IPS DF 6.9 (cell line): ENCODE measurements around the gene PTPRN2.

ENCODE experiments used
- DNase-seq: peaks from one replicate; pipeline ENCODE4 v3.0.0-alpha.2; 2013; ENCODE audit warnings: low read depth, low spot score
- H3K27ac ChIP-seq: one replicate; pipeline ENCODE4 v1.5.1; 2013; ENCODE audit warnings: low read length, control low read depth
- H3K27me3 ChIP-seq: 2 replicates; pipeline ENCODE4 v1.6.1; 2013; ENCODE audit warnings: mild to moderate bottlenecking, low read length; ENCODE audit not compliant: control insufficient read depth, insufficient read depth
- H3K36me3 ChIP-seq: 2 replicates; pipeline ENCODE4 v1.6.1; 2013; ENCODE audit warnings: low read length; ENCODE audit not compliant: control insufficient read depth, insufficient read depth
- H3K4me1 ChIP-seq: 2 replicates; pipeline ENCODE4 v1.6.1; 2013; ENCODE audit warnings: low read length; ENCODE audit not compliant: control insufficient read depth, insufficient read depth
- H3K4me3 ChIP-seq: 2 replicates; pipeline ENCODE4 v1.5.1; 2013; ENCODE audit warnings: mild to moderate bottlenecking, low read length
- H3K9me3 ChIP-seq: 2 replicates; pipeline ENCODE4 v1.6.1; 2013; ENCODE audit warnings: low read length, inconsistent platforms; ENCODE audit not compliant: control insufficient read depth, insufficient read depth
- WGBS: extraction: QIAGEN DNeasy Blood & Tissue Kit; methylation state at CpG from one replicate; pipeline ENCODE4 v1.1.7; 2013; ENCODE audit warnings: mixed read lengths, missing lambda C conversion rate; ENCODE audit not compliant: insufficient read length, insufficient coverage; 5-methylcytosine and 5-hydroxymethylcytosine counted together

Gene PTPRN2

DNA sequence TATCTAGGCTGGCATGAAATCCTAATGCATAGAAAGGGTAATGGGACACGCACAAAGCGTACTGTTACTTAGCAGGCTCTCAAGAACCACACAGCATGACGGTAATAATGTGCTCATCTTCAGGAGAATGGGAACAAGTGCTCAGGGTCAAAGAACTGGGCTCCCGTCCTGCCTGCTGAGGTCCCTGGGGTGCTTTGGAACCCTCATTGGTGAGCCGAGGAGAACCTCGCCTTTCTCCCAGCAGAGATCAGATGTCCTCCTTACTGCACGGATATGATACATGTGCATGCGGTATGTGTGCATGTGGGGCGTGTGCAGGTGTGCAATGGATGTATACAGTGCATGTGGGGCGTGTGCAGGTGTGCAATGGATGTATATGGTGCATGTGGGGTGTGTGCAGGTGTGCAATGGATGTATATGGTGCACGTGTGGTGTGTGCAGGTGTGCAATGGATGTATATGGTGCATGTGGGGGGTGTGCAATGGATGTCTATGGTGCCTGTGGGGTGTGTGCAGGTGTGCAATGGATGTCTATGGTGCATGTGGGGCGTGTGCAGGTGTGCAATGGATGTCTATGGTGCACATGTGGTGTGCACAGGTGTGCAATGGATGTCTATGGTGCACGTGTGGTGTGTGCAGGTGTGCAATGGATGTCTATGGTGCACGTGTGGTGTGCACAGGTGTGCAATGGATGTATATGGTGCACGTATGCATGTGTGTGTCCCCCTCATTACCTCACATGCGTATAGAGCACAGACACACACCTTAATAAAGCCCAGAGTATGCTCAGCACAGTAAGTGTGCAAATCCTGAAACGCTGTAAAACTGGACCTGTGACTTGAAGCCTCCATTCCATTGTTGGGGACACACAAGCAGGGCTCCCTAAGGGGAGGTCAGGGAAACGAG lies 336.3 kb downstream of the PTPRN2 start:
- Histone ChIP-seq H3K9me3 (peaks cover 41% of the 10 kb centered on the region), H3K4me1 (no peaks in the 10 kb centered on the region), H3K36me3 (no peaks in the 10 kb centered on the region), H3K4me3 (no peak overlapping the region), H3K27ac (no peak overlapping the region), H3K27me3 (no peaks in the 10 kb centered on the region)
- DNase-seq, result no peak
- WGBS, result no CpG with 5 or more reads among the region's 18 CpGs

GRCh38 chr7:158249692-158250091 lies 337.9 kb downstream of the PTPRN2 start:
- WGBS, result no CpG with 5 or more reads among the region's 9 CpGs
- Histone ChIP-seq H3K36me3 (no peaks in the 10 kb centered on the region; the same call in 1 of the 2 replicates), H3K4me1 (no peaks in the 10 kb centered on the region), H3K9me3 (peaks cover 43% of the 10 kb centered on the region), H3K27ac (no peak overlapping the region), H3K27me3 (no peaks in the 10 kb centered on the region), H3K4me3 (no peak overlapping the region)
- no peak for DNase-seq

DNA sequence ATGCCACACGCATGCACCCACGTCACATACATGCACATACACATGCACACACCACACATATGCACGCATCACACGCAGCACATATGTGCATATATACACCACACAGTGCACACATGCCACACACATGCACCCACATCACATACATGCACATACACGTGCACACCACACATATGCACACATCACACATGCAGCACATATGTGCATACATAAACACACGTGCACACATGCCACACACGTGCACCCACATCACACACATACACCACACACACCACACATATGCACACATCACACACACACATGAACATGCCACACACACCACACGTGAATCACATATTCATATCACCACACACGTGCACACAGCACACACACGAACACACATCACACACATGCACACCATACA lies 338.8 kb downstream of the PTPRN2 start:
- no peak for DNase-seq
- Histone ChIP-seq H3K4me3 (no peak overlapping the region), H3K36me3 (no peaks in the 10 kb centered on the region; the same call in 1 of the 2 replicates), H3K27me3 (no peaks in the 10 kb centered on the region), H3K9me3 (peaks cover 47% of the 10 kb centered on the region), H3K27ac (no peak overlapping the region), H3K4me1 (no peaks in the 10 kb centered on the region)
- no CpG with 5 or more reads among the region's 10 CpGs for WGBS

- Histone ChIP-seq H3K27ac (no peak overlapping the region), H3K4me1 (no peaks in the 10 kb centered on the region), H3K4me3 (no peak overlapping the region), H3K36me3 (no peaks in the 10 kb centered on the region; the same call in 1 of the 2 replicates), H3K9me3 (peaks cover 50% of the 10 kb centered on the region), H3K27me3 (no peaks in the 10 kb centered on the region)
- DNase-seq, result no peak
- WGBS, result no CpG with 5 or more reads among the region's 14 CpGs
These were observed 339.7 kb downstream of the PTPRN2 start for GRCh38 chr7:158247758-158248487.

- H3K36me3 ChIP-seq, result no peaks in the 10 kb centered on the region; the same call in 1 of the 2 replicates
- DNase-seq, result no peak
- no peak overlapping the region for H3K27ac ChIP-seq
- no peaks in the 10 kb centered on the region for H3K4me1 ChIP-seq
- WGBS, result no CpG with 5 or more reads among the region's 28 CpGs
- no peaks in the 10 kb centered on the region for H3K27me3 ChIP-seq
- peaks cover 46% of the 10 kb centered on the region for H3K9me3 ChIP-seq
- H3K4me3 ChIP-seq, result no peak overlapping the region
These were observed 340.5 kb downstream of the PTPRN2 start for GRCh38 chr7:158246960-158247673.

DNA sequence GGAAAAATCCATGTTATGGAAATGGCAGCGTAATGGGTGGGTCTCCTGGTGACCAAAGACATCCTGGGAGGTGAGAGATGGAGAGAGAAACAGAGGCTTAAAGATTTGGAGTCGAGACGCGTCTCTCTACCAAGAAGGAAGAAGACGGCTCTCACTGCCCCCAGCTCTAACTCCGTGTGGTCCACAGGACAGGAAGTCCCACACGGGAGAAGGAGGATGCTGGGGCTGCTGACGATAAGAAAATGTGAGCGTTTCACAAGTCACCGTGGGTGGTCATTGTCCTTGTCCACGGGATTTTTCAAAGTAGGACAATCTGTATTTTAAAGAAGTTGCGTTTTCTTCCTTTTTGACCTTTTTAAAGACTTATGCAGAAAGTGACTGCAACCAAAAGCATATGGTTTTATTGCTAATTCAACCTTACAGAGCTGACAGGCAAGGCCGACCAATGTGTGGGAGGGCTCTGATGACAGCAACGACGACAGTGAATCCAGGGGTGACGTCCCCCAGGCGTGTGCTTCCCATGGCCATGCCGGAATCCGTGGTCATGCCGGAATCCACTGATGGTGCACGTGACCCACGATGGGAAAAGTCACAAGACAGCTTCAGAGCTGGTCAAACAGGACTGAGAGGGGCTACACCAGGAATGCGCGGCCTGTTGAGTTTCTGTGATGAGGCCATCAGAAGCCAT lies 341.2 kb downstream of the PTPRN2 start:
- no peak overlapping the region for H3K4me3 ChIP-seq
- H3K27me3 ChIP-seq, result no peaks in the 10 kb centered on the region
- H3K36me3 ChIP-seq, result no peaks in the 10 kb centered on the region; the same call in 1 of the 2 replicates
- WGBS, result no CpG with 5 or more reads among the region's 24 CpGs
- H3K4me1 ChIP-seq, result no peaks in the 10 kb centered on the region
- no peak overlapping the region for H3K27ac ChIP-seq
- H3K9me3 ChIP-seq, result peaks cover 40% of the 10 kb centered on the region
- no peak for DNase-seq

DNA sequence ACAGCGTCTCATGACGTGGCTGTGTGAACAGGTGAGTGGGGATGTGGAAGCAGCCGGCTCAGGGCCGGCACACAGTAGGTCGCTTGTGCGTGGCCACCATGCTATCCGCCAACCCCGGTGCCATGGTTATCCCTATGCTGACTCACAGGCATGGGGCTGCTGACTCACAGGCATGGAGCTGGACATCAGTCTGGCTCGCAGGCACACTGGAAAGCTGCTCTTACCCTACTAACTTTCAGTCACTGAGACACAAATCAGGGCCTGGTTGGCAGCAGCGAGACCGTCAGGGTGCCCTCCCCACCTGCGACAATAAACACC lies 341.9 kb downstream of the PTPRN2 start:
- Histone ChIP-seq H3K4me1 (no peaks in the 10 kb centered on the region), H3K27ac (no peak overlapping the region), H3K36me3 (no peaks in the 10 kb centered on the region; the same call in 1 of the 2 replicates), H3K9me3 (peaks cover 38% of the 10 kb centered on the region), H3K27me3 (no peaks in the 10 kb centered on the region), H3K4me3 (no peak overlapping the region)
- WGBS, result no CpG with 5 or more reads among the region's 12 CpGs
- no peak for DNase-seq

DNA sequence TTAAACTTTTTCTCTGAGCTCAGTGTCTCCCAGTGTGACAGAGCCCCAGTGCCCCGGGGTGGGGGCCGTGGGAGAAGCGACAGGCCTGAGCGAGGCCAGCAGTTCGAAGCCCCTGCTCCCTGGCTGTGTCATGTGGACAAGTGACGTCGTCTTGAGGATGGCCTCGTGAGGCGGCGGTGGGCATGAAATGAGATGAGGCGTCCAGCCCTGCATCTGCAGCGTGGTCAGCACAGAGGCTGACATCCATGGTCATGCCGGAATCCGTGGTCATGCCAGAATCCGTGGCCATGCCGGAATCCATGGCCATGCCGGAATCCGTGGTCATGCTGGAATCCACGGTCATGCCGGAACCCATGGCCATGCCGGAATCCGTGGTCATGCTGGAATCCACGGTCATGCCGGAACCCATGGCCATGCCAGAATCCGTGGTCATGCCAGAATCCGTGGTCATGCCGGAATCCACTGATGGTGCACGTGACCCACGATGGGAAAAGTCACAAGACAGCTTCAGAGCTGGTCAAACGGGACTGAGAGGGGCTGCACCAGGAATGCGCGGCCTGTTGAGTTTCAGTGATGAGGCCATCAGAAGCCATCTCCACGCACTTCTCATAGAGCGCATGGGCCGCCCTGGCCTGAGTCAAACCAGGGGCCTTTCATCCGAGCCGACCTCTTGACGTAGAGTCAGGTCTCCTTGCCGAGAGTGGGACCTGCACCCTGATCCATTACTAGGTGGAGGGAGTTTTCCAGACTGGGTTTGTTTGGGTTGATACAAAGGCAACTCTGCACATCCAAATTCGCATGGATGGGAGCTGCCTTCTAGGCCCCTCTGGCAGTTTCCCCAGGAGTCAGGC lies 342.5 kb downstream of the PTPRN2 start:
- Histone ChIP-seq H3K27me3 (no peaks in the 10 kb centered on the region), H3K27ac (no peak overlapping the region), H3K9me3 (peaks cover 36% of the 10 kb centered on the region), H3K36me3 (no peaks in the 10 kb centered on the region; the same call in 1 of the 2 replicates), H3K4me3 (no peak overlapping the region), H3K4me1 (no peaks in the 10 kb centered on the region)
- DNase-seq, result no peak
- no CpG with 5 or more reads among the region's 40 CpGs for WGBS

- Histone ChIP-seq H3K4me1 (no peaks in the 10 kb centered on the region), H3K36me3 (no peaks in the 10 kb centered on the region; the same call in 1 of the 2 replicates), H3K9me3 (peaks cover 32% of the 10 kb centered on the region), H3K4me3 (no peak overlapping the region), H3K27ac (no peak overlapping the region), H3K27me3 (no peaks in the 10 kb centered on the region)
- WGBS, result 100% methylated on average over 4 of the region's 4 CpGs
- no peak for DNase-seq
These were observed 343.2 kb downstream of the PTPRN2 start for GRCh38 chr7:158244430-158244829.
